H1 (cell line): ENCODE data around the gene TSHR.

Experiments used
- CHD1 ChIP-seq: IDR thresholded peaks from 2 replicates; pipeline ENCODE4 v1.6.1; 2012; ENCODE audit warnings: low read depth, low read length, improper control_type of control experiment
- CHD7 ChIP-seq: fragments of 300-600 bp; sonication (generic); IDR thresholded peaks from 2 replicates; pipeline ENCODE4 v1.7.1; 2012; ENCODE audit warnings: low read length, moderate library complexity, mild to moderate bottlenecking, inconsistent platforms; ENCODE audit not compliant: insufficient replicate concordance
- EGR1 ChIP-seq: IDR thresholded peaks from 2 replicates; pipeline ENCODE4 v1.6.1; 2011; ENCODE audit warnings: low read depth, low read length, borderline replicate concordance
- EP300 ChIP-seq, 2 experiments: IDR thresholded peaks; 1 replicate in 1 of 2; 2 replicates in 1 of 2; pipeline ENCODE4 v1.6.1; 2011 to 2012; ENCODE audit warnings: low read depth in 2 of 2, low read length in 2 of 2, mild to moderate bottlenecking in 2 of 2, borderline replicate concordance in 1 of 2, inconsistent platforms in 1 of 2, moderate library complexity in 1 of 2
- EZH2 ChIP-seq: fragments of 200-600 bp; sonication (generic); IDR thresholded peaks from 2 replicates; pipeline ENCODE4 v1.7.1; 2012; ENCODE audit warnings: low read depth, mild to moderate bottlenecking, moderate library complexity, low read length, inconsistent platforms; ENCODE audit not compliant: severe bottlenecking
- KDM4A ChIP-seq: IDR thresholded peaks from one replicate; pipeline ENCODE4 v1.7.1; 2012; ENCODE audit warnings: low read depth, mild to moderate bottlenecking, moderate library complexity, low read length, inconsistent platforms; ENCODE audit not compliant: severe bottlenecking
- POLR2A ChIP-seq, 2 experiments: IDR thresholded peaks; 1 replicate in 1 of 2; 2 replicates in 1 of 2; pipeline ENCODE4 v1.6.1; 2011; ENCODE audit warnings: low read depth in 2 of 2, low read length in 2 of 2, mild to moderate bottlenecking in 2 of 2; ENCODE audit errors: control extremely low read depth in 1 of 2
- POLR2AphosphoS5 ChIP-seq: IDR thresholded peaks from 2 replicates; pipeline ENCODE4 v1.6.1; 2011; ENCODE audit warnings: low read depth, low read length
- RXRA ChIP-seq: IDR thresholded peaks from 2 replicates; pipeline ENCODE4 v1.6.1; 2011; ENCODE audit warnings: low read depth, mild to moderate bottlenecking, low read length, moderate library complexity; ENCODE audit not compliant: insufficient read depth
- SIN3A ChIP-seq, 2 experiments: IDR thresholded peaks in 1 of 2; conservative IDR thresholded peaks in 1 of 2; 2 replicates each; pipeline ENCODE4 v1.6.1; 2011 to 2012; ENCODE audit warnings: low read length in 2 of 2, improper control_type of control experiment in 1 of 2, low read depth in 1 of 2, mild to moderate bottlenecking in 1 of 2
- SP1 ChIP-seq: IDR thresholded peaks from 2 replicates; pipeline ENCODE4 v1.6.1; 2011; ENCODE audit warnings: low read depth, low read length
- TAF1 ChIP-seq: IDR thresholded peaks from 2 replicates; pipeline ENCODE4 v1.6.1; 2011; ENCODE audit warnings: mild to moderate bottlenecking, low read depth, low read length
- TF ChIP-seq, protein P1 (sequence below), 3 experiments: IDR thresholded peaks; 1 replicate in 2 of 3; 2 replicates in 1 of 3; pipeline versions ENCODE4 v1.5.1 to v1.6.1; 2011; ENCODE audit warnings: low read length in 3 of 3, mild to moderate bottlenecking in 3 of 3, inconsistent platforms in 2 of 3, low read depth in 1 of 3, moderate library complexity in 1 of 3; ENCODE audit not compliant: insufficient read depth in 1 of 3; ENCODE audit errors: control extremely low read depth in 1 of 3

- no peak for TF ChIP-seq EP300 (IDR thresholded peaks at IDR 0.05; ENCODE audit: borderline replicate concordance in 1 of 2, low read depth in 2 of 2, low read length in 2 of 2)
- TF ChIP-seq CHD7, result no peak
- no peak for TF ChIP-seq POLR2A (IDR thresholded peaks at IDR 0.05; ENCODE audit: control extremely low read depth in 1 of 2, low read depth in 2 of 2, low read length in 2 of 2)
- TF ChIP-seq EGR1, result no peak
- no peak for TF ChIP-seq TAF1
- no peak for TF ChIP-seq SP1
- TF ChIP-seq, protein P1, sequence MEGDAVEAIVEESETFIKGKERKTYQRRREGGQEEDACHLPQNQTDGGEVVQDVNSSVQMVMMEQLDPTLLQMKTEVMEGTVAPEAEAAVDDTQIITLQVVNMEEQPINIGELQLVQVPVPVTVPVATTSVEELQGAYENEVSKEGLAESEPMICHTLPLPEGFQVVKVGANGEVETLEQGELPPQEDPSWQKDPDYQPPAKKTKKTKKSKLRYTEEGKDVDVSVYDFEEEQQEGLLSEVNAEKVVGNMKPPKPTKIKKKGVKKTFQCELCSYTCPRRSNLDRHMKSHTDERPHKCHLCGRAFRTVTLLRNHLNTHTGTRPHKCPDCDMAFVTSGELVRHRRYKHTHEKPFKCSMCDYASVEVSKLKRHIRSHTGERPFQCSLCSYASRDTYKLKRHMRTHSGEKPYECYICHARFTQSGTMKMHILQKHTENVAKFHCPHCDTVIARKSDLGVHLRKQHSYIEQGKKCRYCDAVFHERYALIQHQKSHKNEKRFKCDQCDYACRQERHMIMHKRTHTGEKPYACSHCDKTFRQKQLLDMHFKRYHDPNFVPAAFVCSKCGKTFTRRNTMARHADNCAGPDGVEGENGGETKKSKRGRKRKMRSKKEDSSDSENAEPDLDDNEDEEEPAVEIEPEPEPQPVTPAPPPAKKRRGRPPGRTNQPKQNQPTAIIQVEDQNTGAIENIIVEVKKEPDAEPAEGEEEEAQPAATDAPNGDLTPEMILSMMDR (IDR thresholded peaks at IDR 0.05; ENCODE audit: control extremely low read depth in 1 of 3, insufficient read depth in 1 of 3, low read depth in 1 of 3, low read length in 3 of 3), result no peak
- no peak for TF ChIP-seq CHD1
- TF ChIP-seq POLR2AphosphoS5, result no peak
- no peak for TF ChIP-seq RXRA
- no peak for TF ChIP-seq SIN3A (conservative IDR thresholded peaks at IDR 0.05 in 1 of 2, IDR thresholded peaks at IDR 0.05 in 1 of 2; ENCODE audit: low read depth in 1 of 2, low read length in 2 of 2)
- no peak for TF ChIP-seq EZH2
- TF ChIP-seq KDM4A, result no peak
Observed at GRCh38 chr14:80988192-80988591, 32.8 kb downstream of the TSHR start.
